Adrenal gland (tissue), 12 donors: ENCODE results near the gene KCNIP1. TPM values are rescaled to one million over a fixed set of nuclear protein-coding genes. Genes with fewer than 3 reads are reported as not detected.

ENCODE experiments used
- DNase-seq, 7 donors: peaks; one replicate each; pipeline ENCODE4 v3.0.0-alpha.2; 2019 to 2020
- H3K27ac ChIP-seq, 5 donors: fragments of 200-600 bp; sonication (generic) in 4 of 5; 1 replicate in 3 of 5; 2 replicates in 2 of 5; pipeline versions ENCODE4 v1.5.1 to v1.8.0; 2016 to 2020; ENCODE audit warnings: mild to moderate bottlenecking in 1 of 5
- H3K27me3 ChIP-seq: fragments of 200-600 bp; 2 replicates; pipeline ENCODE4 v1.8.0; 2021
- H3K36me3 ChIP-seq, 2 donors: fragments of 200-600 bp; replicated peaks in 1 of 2; 1 replicate in 1 of 2; 2 replicates in 1 of 2; pipeline versions ENCODE4 v1.5.1 to v1.8.0; 2018 to 2022
- H3K4me1 ChIP-seq, 2 donors: fragments of 200-600 bp; replicated peaks in 1 of 2; 1 replicate in 1 of 2; 2 replicates in 1 of 2; pipeline versions ENCODE4 v1.5.1 to v1.8.0; 2018 to 2021
- H3K4me3 ChIP-seq, 4 donors: fragments of 200-600 bp; sonication (generic) in 3 of 4; one replicate each; pipeline ENCODE4 v1.5.1; 2016 to 2018
- H3K9me3 ChIP-seq, 3 donors: fragments of 200-600 bp; sonication (generic) in 1 of 3; replicated peaks in 1 of 3; 1 replicate in 2 of 3; 2 replicates in 1 of 3; pipeline versions ENCODE4 v1.5.1 to v1.8.0; 2016 to 2021
- POLR2A ChIP-seq, 2 donors: fragments of 450-650 bp; IDR thresholded peaks; one replicate each; pipeline ENCODE4 v1.6.1; 2017; ENCODE audit warnings: antibody characterized with exemption in 2 of 2, mild to moderate bottlenecking in 2 of 2, moderate library complexity in 1 of 2
- whole genome bisulfite sequencing, 4 donors: extraction: QIAGEN DNeasy Blood & Tissue Kit in 2 of 4; methylation state at CpG; one replicate each; pipeline versions ENCODE4 v1.1.5 to v1.1.7; 2013 to 2017; 5-methylcytosine and 5-hydroxymethylcytosine counted together
- intact Hi-C, 2 donors: fragments of 100-400 bp; cut with DNase I; formaldehyde crosslinking; loops; one replicate each; pipeline versions ENCODE4 v1.14.1 to v1.15.0; 2022 to 2023
- polyA plus RNA-seq, 3 donors: library from polyadenylated mRNA; stranded (reverse); fragments of 200-250 nt in 2 of 3; fragments of 350-450 nt in 1 of 3; fragmentation: Illumina TruSeq in 1 of 3; extraction: RNeasy Lipid Tissue Mini Kit (QIAGEN cat#74804) in 1 of 3; gene quantifications; one replicate each; pipeline ENCODE4 v1.2.3, GENCODE V29; 2013 to 2014
- total RNA-seq, 9 donors: library from RNA; depleted of rRNA in 4 of 9; stranded (reverse); fragments of >200 nt in 4 of 9; fragments of 120-200 nt in 1 of 9; fragmentation: NEBNext Ultra II Directional in 1 of 9; extraction: Animal tissue kit (Norgen Biotek cat#: 25700) in 1 of 9; gene quantifications; one replicate each; pipeline versions ENCODE4 v1.1.0 to v1.2.4, GENCODE V29; 2013 to 2023
- TF ChIP-seq, protein P1 (sequence below), 6 experiments: fragments of 450-650 bp in 4 of 6; fragments of 200-600 bp in 2 of 6; sonication (generic) in 1 of 6; IDR thresholded peaks; 1 replicate in 5 of 6; 2 replicates in 1 of 6; pipeline versions ENCODE4 v1.5.1 to v1.8.0; 2016 to 2021; ENCODE audit warnings: antibody characterized with exemption in 6 of 6, mild to moderate bottlenecking in 2 of 6, moderate library complexity in 1 of 6
- donor health status: healthy with polysubstance abuse.
- donor health status: Bipolar disorder and iron deficiency.
- donor health status: DM: yes; HTN: yes; CAD: no.
- donor health status: DM: no; HTN: no; CAD: no.
- donor health status: DM: no; HTN: no; CAD: no.
- donor health status: DM: yes; HTN: yes; CAD: no.

KCNIP1 gene
- total and polyA plus RNA-seq, 12 donors = 0.14 to 12.6 (median 1.7) TPM; not detected in 1

DNA sequence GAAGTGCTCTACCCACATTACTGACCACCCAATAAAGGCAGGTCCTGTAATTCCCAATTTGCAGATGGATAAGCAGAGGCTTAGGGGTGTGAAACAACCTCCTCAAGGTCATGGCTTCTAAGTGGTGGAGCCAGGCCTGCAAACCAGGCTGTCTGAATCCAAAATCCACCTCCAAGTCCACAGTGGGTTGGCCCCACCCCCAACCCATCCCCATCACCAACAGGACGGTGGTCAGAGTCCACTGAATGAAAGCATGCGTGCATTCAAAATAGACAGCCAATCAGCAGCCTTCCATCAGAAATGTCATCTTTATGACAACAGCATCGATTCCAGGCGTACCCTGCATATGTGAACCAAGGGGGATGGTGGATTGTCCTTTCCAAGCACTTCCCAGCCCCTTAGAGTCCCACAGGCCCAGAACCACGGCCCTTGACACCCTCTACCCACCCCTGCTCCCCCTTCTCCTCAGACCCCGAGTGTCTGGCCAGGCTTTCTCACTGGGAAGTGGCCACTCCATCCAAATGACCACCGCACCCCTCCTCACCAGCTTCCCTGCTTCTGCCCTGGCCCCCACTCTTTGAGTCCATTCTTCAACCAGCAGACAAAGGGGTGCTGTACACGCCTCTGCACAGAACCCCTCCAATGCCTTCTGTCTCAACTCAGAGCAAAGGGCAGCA lies 133.1 kb downstream of the KCNIP1 start:
- TF ChIP-seq POLR2A (IDR thresholded peaks at IDR 0.05) = no peak
- TF ChIP-seq, protein P1, sequence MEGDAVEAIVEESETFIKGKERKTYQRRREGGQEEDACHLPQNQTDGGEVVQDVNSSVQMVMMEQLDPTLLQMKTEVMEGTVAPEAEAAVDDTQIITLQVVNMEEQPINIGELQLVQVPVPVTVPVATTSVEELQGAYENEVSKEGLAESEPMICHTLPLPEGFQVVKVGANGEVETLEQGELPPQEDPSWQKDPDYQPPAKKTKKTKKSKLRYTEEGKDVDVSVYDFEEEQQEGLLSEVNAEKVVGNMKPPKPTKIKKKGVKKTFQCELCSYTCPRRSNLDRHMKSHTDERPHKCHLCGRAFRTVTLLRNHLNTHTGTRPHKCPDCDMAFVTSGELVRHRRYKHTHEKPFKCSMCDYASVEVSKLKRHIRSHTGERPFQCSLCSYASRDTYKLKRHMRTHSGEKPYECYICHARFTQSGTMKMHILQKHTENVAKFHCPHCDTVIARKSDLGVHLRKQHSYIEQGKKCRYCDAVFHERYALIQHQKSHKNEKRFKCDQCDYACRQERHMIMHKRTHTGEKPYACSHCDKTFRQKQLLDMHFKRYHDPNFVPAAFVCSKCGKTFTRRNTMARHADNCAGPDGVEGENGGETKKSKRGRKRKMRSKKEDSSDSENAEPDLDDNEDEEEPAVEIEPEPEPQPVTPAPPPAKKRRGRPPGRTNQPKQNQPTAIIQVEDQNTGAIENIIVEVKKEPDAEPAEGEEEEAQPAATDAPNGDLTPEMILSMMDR (IDR thresholded peaks at IDR 0.05) = no peak

DNA sequence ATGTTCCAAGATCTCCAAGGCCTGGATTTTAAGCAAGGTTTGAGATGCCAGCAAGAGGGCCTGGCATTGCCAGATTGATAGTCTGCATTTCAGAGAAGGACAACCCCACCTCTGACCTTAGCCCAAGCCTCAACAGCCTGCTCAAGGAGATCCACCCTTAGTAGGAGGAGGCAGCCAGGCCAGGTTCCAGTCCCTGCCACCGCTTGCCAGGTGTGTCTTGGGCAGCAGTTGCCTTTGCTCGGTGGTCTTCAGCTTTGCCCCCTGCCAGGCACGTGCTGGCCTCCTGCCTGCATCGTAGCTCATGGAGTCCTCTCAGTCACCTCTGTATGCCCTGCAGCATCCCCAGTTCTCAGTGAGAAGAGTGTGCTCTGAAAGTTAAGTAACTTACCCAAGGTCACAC lies 134.2 kb downstream of the KCNIP1 start:
- H3K4me3 ChIP-seq = no peak overlapping the region
- TF ChIP-seq, protein P1 (IDR thresholded peaks at IDR 0.05) = no peak
- no peak for TF ChIP-seq POLR2A (IDR thresholded peaks at IDR 0.05)
- intact Hi-C loops = loop anchor here in 1 of 2 donors (10.0 kb wide), 1 partner anchor 157 kb away; no protein-coding TSS in a partner anchor
- H3K27me3 ChIP-seq = peaks cover 4% of the 10 kb centered on the region
- no peak for DNase-seq
- H3K4me1 ChIP-seq = peaks cover 5 to 21% of the 10 kb centered on the region in 2 donors
- H3K9me3 ChIP-seq = no peaks in the 10 kb centered on the region
- no peak overlapping the region for H3K27ac ChIP-seq
- WGBS, 4 donors = 58 to 91% (median 88%) methylated on average over 4 of the region's 4 CpGs
- H3K36me3 ChIP-seq = no peaks in the 10 kb centered on the region

More for the DNA sequence above, 133.1 kb downstream of the KCNIP1 start:
- H3K27ac ChIP-seq = no peak overlapping the region
- no peak overlapping the region for H3K4me3 ChIP-seq
- intact Hi-C loops = loop anchor here in 1 of 2 donors (10.0 kb wide), 1 partner anchor 158 kb away; no protein-coding TSS in a partner anchor
- H3K36me3 ChIP-seq = no peaks in the 10 kb centered on the region
- peak in 1 of 7 donors; percentile 28 for DNase-seq
- H3K4me1 ChIP-seq = peaks cover 5 to 30% of the 10 kb centered on the region in 2 donors
- H3K27me3 ChIP-seq = peaks cover 2% of the 10 kb centered on the region
- 83 to 90% (median 87%) methylated on average over 7 to 8 of the region's 8 CpGs for WGBS, 4 donors
- no peaks in the 10 kb centered on the region for H3K9me3 ChIP-seq

DNA sequence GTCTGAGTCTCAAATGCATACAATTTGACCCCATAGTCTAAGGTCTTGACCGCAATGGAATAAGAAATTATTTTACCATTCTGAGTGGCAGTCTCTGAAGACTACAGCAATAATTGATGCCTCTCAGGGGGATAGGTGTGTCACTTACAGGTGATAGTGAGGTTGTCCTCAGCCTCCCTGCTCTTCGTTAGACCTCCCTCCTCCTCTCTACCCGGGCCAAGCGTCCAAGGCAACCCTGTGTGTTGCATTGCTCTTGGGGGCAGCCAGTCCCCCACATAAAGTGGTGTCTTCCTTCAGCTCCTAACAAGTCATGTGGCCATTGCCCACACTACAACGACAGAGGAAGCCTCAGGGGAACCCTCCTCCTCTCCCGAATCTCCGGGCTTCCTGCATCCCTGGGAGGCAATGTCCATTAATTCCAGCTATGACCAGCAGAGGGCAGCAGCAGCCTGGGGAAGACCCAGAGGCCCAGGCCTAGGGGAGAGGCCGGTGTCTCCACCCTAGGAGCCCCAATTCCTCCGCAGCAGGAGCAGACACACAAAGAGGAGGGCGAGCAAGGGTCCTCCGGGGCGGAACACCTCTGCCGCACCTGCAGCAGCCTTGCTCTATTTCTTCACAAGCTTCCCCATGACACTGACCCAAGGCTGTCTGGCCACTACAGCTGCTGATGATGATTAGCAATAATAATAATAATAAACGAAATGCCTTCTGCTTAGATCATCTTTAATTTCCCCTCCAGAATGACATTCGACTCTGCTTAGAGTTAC lies 134.8 kb downstream of the KCNIP1 start:
- WGBS, 4 donors = 34 to 65% (median 35%) methylated on average over 9 to 15 of the region's 15 CpGs
- no peak for TF ChIP-seq POLR2A (IDR thresholded peaks at IDR 0.05)
- TF ChIP-seq, protein P1 (IDR thresholded peaks at IDR 0.05) = peak; percentile 72 to 93 (median 82)
- Histone ChIP-seq H3K27ac (no peak overlapping the region), H3K4me3 (no peak overlapping the region), H3K36me3 (no peaks in the 10 kb centered on the region), H3K27me3 (peaks cover 4% of the 10 kb centered on the region), H3K9me3 (no peaks in the 10 kb centered on the region), H3K4me1 (peaks cover 5 to 18% of the 10 kb centered on the region in 2 donors)
- peak; percentile 65 to 85 (median 72) for DNase-seq
- intact Hi-C loops = loop anchor here in 1 of 2 donors (10.0 kb wide), 1 partner anchor 156 kb away; no protein-coding TSS in a partner anchor

DNA sequence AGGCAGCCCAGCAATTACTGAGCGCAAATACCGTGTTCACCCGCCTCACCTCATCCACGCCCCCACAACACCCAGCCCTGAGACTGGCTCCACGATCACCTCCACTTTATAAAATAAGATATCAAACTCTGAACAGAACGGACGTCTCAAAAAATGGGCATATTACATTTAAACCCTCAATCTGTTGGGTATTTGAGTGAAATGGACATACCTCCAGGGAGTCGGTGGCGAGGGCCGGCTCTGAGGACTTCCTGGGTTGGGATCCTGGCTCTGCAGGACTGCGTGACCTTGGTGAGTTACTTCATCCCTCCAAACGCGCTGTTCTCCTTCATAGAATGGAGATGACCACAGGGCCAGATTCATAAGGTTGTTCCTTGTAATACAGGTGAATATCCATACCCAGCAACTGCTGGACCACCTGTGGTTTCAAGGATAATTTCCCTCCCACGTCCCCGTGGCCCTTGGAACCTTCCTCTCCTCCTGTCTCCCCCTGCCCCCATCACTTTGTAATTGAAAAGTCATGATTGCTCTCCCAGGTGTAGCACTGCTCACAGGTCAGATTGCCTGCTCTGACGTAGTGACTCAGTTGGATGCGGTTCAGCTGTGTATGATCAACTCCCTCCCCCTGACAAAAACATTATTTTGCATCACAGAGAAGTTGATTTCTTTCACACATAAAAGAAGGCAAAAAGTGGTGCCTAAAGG lies 135.6 kb downstream of the KCNIP1 start:
- Histone ChIP-seq H3K4me3 (no peak overlapping the region), H3K4me1 (peaks cover 0 to 11% of the 10 kb centered on the region in 2 donors), H3K27me3 (peaks cover 4% of the 10 kb centered on the region), H3K27ac (no peak overlapping the region), H3K9me3 (no peaks in the 10 kb centered on the region), H3K36me3 (no peaks in the 10 kb centered on the region)
- intact Hi-C loops = loop anchor here in 1 of 2 donors (10.0 kb wide), 1 partner anchor 155 kb away; no protein-coding TSS in a partner anchor
- 75 to 82% (median 78%) methylated on average over 17 of the region's 17 CpGs for WGBS, 4 donors
- no peak for DNase-seq
- TF ChIP-seq POLR2A (IDR thresholded peaks at IDR 0.05) = no peak
